GM21526 (cell line): ENCODE data around the gene SLC22A17.

ENCODE experiments used
- ATAC-seq: cut with Tn5 transposase; IDR thresholded peaks from one replicate; pipeline ENCODE4 v1.9.1; 2021; ENCODE audit warnings: moderate library complexity; ENCODE audit not compliant: unreplicated experiment, low FRiP score

SLC22A17 gene

GRCh38 chr14:23382731-23383440 lies 30.2 kb upstream of the SLC22A17 start:
- no peak for ATAC-seq

GRCh38 chr14:23382276-23382675 lies 29.6 kb upstream of the SLC22A17 start:
- ATAC-seq: no peak

GRCh38 chr14:23381871-23382270 lies 29.2 kb upstream of the SLC22A17 start:
- no peak for ATAC-seq

DNA sequence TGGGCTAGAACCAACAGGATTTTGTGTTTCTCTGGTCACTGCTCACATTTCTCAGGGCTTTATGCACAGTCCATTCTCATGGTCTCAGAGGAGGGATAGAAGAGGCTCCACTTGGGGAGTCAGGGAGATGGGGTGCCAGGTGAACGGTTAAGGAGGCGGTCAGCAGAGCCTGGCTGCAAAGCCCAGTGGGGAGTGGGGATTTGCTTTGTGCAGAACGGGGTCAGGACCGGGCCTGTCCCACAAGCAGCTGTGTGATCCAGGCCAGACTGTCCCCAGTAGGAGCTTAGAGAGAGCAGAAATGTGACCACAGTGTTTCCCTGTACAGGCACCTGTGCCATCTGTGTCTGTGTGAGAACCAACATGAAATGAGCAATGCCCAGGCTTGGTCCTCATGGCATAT lies 28.3 kb upstream of the SLC22A17 start:
- no peak for ATAC-seq

GRCh38 chr14:23380197-23380914 lies 27.7 kb upstream of the SLC22A17 start:
- no peak for ATAC-seq

DNA sequence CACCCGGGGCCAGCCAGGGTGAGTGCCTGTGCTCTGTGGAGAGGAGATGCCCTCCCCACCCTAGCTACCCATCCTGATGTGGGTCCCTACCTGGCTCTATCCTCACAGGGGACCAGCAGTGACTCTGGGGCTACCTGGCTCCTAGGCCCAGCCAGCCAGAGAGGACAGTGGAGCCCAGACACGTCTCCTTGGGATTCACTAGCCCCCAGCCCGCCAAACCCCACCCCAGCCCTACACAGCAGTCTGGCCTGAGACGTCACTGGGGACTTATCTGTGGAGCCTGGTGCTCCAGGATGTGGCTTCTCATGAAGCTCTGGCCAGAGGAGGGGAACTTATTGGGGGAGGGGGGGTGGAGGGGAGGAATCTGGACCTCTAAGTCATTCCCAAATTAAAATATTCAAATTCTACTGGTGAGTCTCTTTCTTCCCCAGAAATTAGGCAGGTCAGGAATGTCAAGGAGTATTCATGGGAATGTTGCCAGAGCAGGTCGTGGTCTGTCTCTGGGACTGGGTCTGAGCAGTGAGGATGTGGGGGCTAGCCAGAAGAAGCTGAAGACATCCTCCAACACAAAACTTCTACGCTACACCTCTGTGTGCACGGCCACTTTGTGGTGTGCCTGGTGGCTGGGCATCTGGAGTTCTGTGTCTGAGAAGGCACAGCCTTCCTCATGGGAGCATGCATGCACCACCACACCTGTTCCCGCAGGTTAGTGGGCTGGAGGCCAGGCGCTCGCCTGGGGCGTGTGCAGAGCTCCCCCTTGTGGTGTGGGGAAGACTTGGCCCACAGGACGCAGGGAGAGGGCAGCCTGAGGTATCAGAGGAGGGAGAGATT lies 26.9 kb upstream of the SLC22A17 start:
- no peak for ATAC-seq

DNA sequence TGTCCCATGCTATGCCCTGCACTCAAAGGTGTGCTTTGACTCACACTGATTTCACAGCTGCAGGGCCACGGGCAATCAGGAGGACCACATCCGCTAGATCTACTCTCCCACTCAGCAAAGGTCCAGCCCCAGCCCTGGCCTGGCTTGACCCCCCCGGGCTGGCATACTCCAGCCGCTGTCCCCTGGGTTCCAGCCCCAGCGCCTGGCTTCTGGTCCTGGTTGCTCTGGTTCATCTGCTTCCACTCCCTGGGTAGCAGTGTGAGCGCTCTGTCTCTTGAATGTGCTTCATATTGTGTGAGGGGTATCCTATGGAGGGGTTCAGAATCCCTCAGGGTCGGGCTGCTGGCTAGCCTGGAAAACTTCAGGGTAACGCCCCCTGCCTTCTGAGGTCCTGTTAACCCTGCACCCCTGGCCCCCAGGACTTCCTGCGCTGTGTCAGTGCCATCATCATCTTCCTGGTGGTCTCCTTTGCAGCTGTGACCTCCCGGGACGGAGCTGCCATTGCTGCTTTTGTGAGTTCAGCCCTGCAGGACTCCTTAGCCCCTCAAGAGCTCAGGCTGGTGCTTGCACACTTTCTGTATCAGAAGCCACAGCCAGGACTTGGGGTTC lies 26.0 kb upstream of the SLC22A17 start:
- ATAC-seq: no peak

GRCh38 chr14:23377573-23378563 lies 25.2 kb upstream of the SLC22A17 start:
- no peak for ATAC-seq

- ATAC-seq: no peak
These were observed 24.5 kb upstream of the SLC22A17 start for GRCh38 chr14:23377198-23377550.

DNA sequence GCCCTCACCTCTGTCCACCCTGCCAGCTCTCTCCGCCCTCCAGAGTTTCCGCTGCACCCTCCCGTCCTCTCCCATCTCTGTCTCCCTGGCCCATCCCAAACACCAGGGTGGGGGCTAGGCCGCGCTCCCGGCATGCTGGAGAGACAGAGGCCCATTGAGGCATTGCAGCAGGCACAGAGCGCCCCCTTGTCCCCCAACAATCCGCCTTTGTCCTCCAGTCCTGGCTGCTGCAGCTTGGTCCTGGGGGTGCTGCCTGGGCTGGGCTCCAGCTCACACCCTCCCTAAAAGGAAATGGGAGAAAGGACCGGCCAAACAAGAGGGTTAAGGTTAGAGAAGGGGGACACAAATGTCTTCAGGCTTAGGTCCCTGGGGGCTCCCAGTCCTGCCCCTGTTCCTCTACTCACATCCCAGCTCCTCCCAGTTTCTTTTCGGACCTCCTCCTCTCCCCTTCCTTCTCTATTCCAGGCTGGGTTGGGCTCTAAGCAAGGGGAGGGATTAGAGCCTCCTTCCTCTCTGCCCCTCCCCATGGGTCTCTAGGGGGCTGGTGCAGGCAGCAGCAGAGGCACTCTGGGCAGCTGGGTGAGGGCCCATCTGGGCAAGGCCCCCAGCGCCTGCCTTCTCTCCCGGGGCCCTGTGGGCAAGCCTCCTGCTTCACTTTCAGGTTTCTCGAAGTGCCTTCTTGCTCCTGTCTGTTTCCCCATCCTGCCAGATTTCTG lies 24.0 kb upstream of the SLC22A17 start, which contains the start of gene CMTM5:
Gene CMTM5 (plus strand): TSS at position 565 of the 716 bp plus-strand sequence. CDS start 206 bp downstream, outside the sequence.
- no peak for ATAC-seq

GRCh38 chr14:23375527-23376251 lies 23.0 kb upstream of the SLC22A17 start:
- no peak for ATAC-seq

DNA sequence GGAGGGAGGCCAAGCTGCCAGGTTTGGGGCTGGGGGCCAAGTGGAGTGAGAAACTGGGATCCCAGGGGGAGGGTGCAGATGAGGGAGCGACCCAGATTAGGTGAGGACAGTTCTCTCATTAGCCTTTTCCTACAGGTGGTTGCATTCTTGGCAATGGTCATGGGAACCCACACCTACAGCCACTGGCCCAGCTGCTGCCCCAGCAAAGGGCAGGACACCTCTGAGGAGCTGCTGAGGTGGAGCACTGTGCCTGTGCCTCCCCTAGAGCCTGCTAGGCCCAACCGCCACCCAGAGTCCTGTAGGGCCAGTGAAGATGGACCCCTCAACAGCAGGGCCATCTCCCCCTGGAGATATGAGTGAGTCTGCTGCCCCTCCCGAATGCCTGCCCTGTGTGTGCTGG lies 20.4 kb upstream of the SLC22A17 start:
- no peak for ATAC-seq

- no peak for ATAC-seq
These were observed 19.8 kb upstream of the SLC22A17 start, which contains the start of gene IL25 for GRCh38 chr14:23372509-23372908. TSS of gene IL25 (plus strand) at chr14:23372809.

GRCh38 chr14:23371865-23372264 lies 19.2 kb upstream of the SLC22A17 start:
- no peak for ATAC-seq

DNA sequence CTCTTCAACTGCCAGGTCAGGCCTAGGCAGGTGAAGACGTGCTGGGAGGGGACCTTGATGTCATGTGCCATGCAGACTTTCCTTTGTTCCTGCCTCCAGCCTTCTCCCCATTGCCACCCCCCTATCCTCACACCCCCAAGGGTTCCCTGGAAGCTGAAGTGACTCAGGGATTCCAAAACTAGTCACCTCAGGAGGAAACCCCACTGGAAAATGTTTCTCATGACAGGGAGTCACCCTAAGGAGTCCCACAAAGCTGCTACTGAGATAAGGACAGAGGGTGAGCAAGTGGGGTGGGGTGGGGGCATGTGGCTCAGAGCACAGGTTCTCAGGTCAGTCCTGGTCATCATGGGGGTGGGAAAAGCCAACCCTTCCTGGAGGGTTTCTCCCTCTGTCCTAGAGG lies 17.5 kb upstream of the SLC22A17 start:
- no peak for ATAC-seq

DNA sequence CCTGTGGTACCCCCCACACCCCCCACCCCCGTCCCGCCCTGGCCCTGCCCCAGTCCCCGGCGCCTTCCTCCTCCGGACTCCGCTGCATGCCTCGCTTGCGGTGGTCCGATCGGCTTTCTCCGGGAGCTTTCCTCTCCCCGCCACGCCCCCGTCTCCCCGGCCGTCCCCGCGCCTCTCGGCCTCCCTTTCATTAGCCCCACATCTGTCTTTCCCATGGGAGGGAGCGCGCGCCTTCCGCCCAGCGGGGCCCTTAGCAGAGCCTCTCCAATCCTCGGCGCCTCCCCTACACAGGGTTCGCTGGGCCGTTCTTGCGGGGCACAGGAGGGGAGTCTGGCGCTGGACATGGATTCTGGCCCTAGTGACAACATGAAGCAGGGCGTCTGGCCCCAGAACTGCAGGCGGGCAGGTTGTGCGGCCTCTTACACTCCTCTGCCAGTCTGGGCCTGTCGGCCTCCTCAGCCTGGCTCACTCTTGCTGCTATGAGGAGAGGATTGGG lies 13.8 kb upstream of the SLC22A17 start:
- no peak for ATAC-seq

GRCh38 chr14:23365732-23366425 lies 13.2 kb upstream of the SLC22A17 start:
- no peak for ATAC-seq
